Midbrain (tissue), 1 donor: ENCODE measurements around the gene FAM237A.

Experiments
- DNase-seq: peaks from one replicate; lab custom pipeline; 2025; lab: John Stamatoyannopoulos, UW

The FAM237A gene

DNA sequence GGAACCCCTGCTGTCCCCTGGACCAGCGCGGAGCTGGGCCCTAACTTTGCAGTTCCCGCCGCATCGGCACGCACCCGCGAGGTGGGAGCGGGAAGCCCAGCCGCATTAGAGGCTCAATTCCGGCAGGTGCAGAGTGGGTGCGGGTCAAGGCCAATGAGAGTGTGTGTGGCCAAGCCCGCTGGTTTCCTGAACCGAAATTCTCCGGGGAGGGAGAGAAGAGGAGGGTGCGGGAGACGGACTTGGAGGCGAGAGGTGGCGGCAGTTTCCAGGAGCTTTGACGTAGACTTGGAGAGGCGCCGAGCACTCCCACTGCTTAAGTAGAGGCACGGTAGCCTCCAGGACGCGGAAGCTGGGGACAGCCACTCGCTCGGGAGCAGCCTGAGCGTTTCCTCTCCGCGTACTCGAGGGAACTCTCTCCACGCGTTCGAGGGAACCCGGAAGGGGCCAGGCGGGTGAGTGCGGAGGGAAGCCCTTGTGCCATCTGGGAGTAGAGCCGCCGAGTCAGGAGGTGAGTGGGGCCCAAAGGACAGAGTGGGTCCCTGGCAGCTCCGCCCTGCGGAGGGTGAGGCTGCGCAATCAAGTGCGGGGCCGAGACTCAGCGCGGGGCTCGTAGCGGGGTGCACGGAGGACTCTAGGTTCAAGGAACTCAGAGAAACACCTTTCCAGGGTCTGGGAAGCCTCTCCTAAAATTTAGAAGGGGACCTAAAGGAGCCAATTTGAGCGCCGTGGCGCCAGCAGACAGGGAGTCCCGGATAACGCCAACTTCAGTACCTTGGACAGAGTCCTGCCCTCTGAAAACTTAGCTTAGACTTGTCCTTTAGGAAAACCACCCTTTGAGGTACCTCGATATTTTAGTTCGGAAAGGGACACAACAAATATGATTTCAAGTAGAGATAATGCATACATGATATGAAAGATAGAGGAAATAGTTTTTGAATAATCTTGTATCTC is at the start of gene FAM237A:
Gene FAM237A, plus strand, starts transcription at position 413 of the 951 bp plus-strand sequence. CDS start 1,750 bp downstream, outside the sequence.
- peak; percentile 0 for DNase-seq

DNA sequence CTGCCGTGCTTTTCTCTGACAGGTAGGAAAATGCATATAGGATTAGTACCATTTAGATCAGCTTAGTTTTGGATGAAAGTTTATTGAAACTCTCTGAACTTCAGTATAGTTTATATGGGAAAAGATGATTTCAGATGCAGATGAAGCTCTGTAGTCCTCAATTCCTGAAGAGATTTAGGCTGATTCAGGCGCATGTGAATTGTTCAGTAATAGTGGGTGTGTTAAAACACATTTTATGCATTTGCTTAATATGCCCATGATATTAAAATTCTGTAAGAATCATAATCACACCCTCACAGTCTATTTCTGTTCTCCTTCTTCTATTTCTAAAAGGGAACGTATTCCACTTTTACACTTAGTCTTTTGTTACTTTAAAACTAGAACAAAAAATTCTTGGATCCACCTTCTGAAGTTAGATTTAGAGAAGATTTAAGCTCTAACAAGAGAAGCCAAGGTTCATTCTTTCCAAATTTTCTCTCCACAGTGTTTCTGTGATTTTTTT is 44.5 kb upstream of the FAM237A start:
- DNase-seq, result no peak

DNA sequence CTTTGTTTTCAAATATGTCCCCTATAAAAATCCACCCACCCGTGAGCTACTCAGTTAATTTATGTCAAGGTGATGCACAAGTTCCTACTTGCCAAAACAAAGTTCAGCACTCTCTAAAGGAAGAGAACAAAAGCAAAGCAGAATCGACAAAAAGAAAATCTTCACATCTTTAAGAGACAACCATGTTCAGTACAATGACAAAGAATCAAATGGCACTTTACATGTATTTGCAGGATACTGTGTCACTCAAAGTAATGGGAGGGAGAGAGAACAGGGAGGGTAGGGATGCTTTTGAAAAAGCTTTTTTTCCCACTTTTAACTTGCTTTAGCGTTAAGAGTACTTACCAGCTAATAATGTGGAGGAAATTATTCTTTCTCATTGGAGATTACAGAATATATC is 39.0 kb upstream of the FAM237A start:
- no peak for DNase-seq

DNA sequence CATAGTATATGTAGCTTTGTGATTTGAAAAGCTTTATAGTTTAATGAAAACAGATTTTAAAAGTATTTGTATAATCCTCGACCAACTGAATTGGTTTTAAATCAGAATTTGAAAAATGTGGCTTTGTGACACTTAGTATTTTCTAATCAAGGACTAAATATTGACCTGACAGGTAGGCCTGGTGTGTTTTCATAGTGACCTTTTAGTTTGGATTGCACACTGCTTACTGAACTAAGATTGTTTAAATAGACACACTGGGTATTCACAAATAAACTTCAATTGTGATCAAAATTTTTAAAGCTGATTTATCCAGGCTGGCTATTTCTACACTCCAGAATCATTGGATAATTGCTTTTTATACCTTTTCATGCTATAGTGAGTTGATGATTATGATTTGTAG is 31.8 kb upstream of the FAM237A start:
- no peak for DNase-seq

GRCh38 chr2:206611191-206611590 is 31.1 kb upstream of the FAM237A start:
- DNase-seq, result no peak

DNA sequence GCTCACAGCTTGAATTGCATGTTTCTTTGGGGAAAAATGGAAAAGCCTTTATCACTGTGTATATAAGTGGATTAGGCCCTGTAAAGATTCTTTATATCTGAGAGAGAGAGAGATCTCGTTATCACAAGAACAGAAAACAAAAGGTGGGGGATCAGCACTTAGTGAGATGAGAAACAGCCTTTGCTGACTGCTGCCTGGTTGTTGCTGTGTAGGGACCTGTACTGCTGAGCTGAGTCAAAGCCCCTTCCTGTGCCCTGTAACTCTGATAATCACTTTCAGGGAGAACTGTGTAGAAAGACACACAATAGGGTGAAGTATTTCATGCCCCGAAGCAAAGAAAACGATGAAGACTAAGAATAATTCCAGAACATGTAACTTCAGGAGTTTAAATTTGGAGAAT is 30.6 kb upstream of the FAM237A start:
- DNase-seq, result no peak

DNA sequence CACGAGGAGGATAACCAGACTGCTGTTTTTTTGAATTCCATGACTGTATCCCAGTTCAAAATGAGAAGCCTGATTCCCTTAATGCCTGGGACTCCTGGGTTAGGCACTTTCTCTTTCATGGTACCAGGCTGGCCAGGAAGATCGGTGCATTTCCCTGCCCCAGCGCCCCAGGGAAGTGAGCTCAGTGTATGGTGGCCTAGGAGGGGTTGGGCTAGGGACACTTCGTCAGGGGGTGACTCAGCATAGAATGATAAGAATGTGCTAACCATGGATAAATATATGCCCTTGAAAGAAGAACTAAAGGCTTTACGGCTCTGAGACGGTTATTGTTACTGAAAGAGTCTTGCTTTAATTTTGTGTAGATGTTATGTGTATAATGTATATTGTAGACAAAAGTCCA is 27.5 kb upstream of the FAM237A start:
- no peak for DNase-seq

DNA sequence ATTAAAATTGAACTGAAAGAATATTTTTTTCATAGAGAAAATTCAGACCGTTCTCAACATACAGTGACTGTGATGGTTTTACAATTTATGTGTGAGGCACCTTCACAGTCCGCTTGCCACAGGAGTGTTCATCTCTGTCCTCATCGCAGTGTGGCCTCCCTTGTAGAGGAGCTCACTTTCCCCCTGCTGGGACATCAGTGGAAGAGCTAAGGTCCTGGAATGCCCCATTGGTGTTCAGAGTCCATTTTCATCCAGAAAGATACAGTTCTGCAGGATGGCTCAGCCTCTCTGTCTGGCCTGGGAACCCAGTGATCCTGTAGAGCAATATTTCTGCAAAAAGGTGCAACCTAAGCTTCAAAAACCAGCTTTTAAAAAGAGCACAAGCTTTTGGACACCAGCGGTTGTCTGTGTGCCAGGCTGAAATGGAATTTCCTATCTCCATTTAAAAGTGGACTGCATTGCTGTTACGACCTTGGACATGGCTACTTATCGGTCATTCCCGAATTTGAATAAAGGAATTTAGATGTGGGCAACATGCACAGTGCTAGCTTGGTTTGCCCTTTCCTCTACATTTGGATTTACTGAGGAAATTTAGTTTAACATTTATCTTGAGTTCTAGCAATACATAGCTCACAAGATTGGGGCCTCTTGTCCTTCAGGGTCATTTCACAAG is 26.7 kb upstream of the FAM237A start:
- no peak for DNase-seq

DNA sequence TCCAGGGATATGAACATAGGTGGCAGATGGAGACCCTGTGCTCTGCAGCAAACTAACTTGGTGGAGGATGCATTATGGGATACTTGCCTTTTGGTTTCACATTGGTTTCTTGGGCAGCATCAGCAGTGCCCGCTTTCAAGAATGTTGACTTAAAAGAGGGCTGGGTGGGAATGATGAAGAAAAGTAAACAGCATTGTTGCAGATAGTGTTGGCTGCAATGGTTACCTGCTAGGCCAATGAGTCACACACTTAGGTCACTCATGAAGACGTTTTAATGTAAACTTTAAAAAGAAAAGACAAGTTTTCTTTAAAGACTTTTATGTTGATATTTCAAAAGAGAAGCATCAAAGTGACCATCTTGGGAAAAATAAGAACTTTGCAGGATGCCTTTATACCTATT is 26.1 kb upstream of the FAM237A start:
- DNase-seq, result no peak

DNA sequence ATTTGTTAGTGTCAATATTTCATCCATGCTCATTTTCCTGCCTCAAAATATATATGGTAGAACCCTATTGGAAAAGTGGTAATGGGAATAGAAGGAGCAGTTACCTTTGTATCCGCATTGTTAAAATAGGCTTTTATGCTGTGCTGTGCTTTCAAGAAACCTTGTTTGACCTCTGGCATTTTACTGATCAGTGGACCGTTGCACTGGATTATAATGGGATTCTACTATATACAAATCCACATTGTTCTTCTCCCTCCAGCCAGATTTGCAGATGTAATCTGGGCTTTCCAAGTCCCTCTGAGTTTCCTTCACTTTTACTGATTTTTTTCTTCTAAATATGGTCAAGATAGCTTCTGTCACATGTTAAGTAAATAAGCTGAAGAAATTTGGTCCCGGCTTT is 23.3 kb upstream of the FAM237A start:
- no peak for DNase-seq

DNA sequence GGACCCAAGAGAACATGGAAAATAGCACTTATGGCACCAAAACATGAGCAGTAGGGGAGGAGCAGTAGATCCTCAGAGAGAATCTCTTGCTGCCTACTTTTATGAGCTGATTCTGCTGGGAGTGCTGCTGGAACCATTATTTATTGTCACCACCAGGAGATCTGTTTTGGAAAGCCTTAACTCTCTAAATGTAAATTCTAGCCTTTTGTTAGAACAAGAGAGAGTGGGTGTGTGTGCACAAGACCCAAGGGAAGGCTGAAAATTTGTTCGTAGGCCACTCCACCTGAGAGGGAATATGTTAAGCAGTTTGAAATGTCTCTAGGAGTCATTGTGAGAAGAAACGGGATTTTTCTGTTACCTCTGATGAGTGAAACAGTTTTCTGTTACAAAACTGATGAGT is 16.2 kb upstream of the FAM237A start:
- DNase-seq, result no peak

GRCh38 chr2:206627632-206628031 is 14.7 kb upstream of the FAM237A start:
- DNase-seq, result no peak

DNA sequence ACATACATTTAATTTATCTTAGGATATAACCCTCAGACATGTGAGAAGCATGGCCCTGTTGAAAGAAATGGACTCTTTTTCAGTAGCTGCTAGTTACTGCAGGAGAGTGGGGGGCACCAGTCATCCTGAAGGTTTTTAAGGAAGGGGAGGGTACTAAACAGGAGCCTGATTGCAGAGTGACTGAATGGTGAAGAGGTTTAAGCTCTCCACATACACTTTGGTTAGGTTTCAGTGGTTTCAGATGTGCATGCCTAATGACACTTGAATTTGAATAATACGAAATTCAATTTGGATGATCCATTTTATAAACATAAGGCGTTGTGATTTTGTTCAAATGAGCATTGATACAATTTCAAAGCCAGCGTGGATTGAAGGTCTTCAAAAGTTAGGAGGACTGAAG is 10.9 kb upstream of the FAM237A start:
- DNase-seq, result no peak

- DNase-seq, result no peak
Observed at GRCh38 chr2:206635015-206635414, 7.3 kb upstream of the FAM237A start.

DNA sequence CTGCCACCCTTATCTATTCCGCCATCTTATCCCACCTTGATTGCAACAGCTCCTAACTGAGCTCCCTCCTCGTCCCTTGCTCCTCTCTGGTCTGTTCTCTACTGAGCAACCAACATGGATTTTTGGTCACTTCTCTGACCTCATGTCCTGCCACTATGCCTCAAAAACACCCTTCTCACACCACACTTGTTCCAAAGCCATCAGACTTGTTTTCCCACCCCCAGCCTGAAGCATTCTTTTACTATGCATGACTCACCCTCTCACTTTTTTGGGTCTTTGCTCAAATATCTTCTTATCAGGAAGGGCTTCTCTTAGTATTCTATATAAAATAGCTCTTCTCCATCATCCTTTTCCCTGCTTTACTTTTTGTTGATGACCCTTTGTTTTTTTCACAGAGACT is 2.7 kb upstream of the FAM237A start:
- no peak for DNase-seq

DNA sequence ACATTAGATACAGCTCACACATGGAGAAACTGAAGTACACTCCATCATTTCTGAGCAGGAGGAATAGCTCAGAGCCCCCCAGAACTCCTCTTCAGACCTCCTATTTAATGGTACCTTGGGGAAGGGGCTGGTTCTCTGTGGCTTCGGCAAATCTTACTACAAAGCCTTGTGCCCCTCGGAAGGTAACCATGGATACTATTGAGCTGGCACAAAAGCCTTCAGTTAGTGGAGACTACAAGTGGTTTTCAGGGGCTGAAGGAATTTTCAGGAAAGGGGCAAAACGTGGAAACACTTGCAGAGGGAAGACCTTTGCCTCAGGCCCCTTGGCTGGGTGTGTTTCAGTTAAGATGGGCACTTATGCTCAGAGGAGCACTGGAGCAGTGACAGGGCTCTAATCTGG is 1.1 kb upstream of the FAM237A start:
- no peak for DNase-seq

DNA sequence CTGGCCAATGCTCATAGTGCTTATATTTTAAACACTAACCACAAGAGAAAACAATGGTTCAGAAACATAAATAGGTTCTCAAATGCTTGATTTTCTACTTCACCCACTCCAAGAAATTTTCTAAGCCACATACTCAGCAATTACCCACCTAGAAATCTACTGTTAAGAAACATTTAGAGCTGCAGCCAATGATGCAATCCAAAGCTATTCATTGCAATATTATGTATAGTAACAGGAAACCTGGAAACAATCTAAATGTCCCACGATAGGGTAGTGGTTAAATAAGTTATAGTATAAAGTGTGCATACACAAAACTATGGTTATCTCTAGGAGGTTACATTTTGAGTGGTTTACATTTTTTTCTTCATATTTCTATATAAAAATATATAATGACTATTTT is 5.7 kb downstream of the FAM237A start:
- DNase-seq, result no peak

DNA sequence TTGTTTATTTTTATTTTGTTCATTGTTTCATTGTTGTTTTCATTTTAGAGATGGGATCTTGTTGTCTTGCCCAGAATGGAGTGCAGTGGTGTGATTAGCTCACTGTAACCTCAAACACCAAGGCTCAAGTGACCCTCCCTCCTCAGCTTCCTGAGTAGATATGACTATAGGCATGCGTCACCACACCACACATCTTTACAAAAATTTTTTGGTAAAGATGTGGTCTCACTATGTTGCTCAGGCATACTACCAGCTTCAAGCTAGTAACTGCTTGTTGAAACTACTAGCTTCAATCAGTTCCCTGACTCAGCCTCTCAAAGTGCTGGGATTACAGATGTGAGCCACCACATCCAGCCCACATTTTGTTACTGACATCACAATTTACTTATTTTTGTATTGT is 14.8 kb downstream of the FAM237A start:
- no peak for DNase-seq

GRCh38 chr2:206665251-206665650 is 23.0 kb downstream of the FAM237A start:
- DNase-seq, result no peak

DNA sequence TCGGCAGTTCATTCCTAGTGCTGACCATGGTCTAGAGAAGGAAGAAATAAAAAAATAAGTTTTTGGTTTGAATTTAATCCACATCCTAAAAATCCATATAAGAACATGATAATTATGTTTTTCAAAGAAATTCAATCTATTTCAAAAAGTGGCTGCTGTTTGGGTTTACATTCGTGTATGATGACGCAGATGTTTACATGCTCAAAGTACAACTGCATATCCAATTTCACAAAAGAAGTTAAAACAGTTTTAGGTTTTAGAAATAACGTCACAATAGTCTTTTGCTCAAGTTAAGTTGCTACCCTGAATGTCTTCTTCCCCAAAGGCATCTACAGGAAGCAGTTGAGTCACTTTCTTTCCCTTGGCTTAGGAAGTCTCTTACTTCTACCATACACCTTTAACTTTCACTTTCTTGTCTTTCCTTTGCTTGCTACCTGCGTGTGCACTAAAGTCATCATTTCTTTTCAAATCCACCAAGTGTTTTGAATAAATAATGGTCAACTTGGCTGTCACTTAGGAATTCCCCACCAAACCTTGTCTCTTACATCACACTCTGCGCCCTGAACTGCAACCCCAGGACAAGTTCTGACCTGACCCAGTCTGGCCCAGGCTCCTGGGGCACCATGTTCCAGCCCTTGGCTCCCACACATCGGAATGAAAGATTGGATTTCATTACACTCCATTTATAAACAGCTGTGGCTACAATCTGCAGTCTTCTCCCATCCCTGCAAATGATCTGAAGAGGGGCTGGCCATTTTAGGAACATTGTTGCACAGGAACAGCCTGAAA is 28.4 kb downstream of the FAM237A start:
- DNase-seq, result no peak

- DNase-seq, result no peak
Observed at GRCh38 chr2:206683546-206683945, 41.3 kb downstream of the FAM237A start.

DNA sequence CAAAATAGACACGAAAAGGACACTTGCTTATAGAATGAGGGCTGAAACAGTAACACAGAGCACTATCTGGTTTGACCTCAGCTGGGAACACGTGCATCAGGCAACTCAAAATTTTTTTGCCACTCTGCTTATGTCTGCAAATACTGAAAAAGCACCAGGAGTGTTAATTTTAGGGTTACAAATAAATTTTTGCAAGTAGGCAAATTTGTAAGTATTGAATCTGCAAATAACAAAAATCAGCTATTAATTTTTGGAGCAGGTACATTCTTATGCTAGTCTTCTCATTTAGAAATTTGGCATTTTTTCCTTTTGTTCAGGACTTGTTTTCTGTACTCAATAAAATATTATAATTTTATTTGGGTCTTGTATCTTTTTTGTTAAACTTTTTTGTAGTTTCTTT is 46.2 kb downstream of the FAM237A start:
- no peak for DNase-seq
